Measurements from ENCODE around the gene MUC21.
A peak's percentile ranks its signal among the peaks of the same experiment; 100 is the strongest.
"Not testable (repeated sequence)": the region's sequence is repeated elsewhere in the genome, so short reads cannot be mapped to it uniquely, and the experiment has no call there.

Gene MUC21

GRCh38 chr6:30969171-30969570 lies 14.3 kb upstream of the MUC21 start:
- not testable (repeated sequence) for DNase-seq (ENCODE audit: low spot score)

GRCh38 chr6:30970946-30971345 lies 12.6 kb upstream of the MUC21 start:
- no peak for DNase-seq (ENCODE audit: low spot score)

GRCh38 chr6:30972816-30973215 lies 10.7 kb upstream of the MUC21 start:
- DNase-seq (ENCODE audit: low spot score), result no peak

- DNase-seq (ENCODE audit: low spot score), result no peak
Observed at GRCh38 chr6:30974490-30975252, 8.8 kb upstream of the MUC21 start.

- DNase-seq (ENCODE audit: low spot score), result no peak
Observed at GRCh38 chr6:30979141-30979540, 4.4 kb upstream of the MUC21 start.

- DNase-seq (ENCODE audit: low spot score), result no peak
Observed at GRCh38 chr6:30979690-30980089, 3.8 kb upstream of the MUC21 start.

- no peak for DNase-seq (ENCODE audit: low spot score)
Observed at GRCh38 chr6:30981942-30982772, 1.4 kb upstream of the MUC21 start.

GRCh38 chr6:30985490-30985889 lies 2.0 kb downstream of the MUC21 start:
- no peak for DNase-seq (ENCODE audit: low spot score)

- no peak for DNase-seq (ENCODE audit: low spot score)
Observed at GRCh38 chr6:30987304-30987703, 3.8 kb downstream of the MUC21 start.

- DNase-seq (ENCODE audit: low spot score), result no peak
Observed at GRCh38 chr6:30988209-30988825, 4.8 kb downstream of the MUC21 start.

- DNase-seq (ENCODE audit: low spot score), result no peak
Observed at GRCh38 chr6:30990422-30991086, 7.0 kb downstream of the MUC21 start.

GRCh38 chr6:30991891-30992290 lies 8.4 kb downstream of the MUC21 start:
- DNase-seq (ENCODE audit: low spot score), result no peak

GRCh38 chr6:30997301-30997700 lies 13.8 kb downstream of the MUC21 start:
- no peak for DNase-seq (ENCODE audit: low spot score)

GRCh38 chr6:30998785-30999184 lies 15.3 kb downstream of the MUC21 start:
- DNase-seq (ENCODE audit: low spot score), result no peak

GRCh38 chr6:31000067-31000860 lies 16.7 kb downstream of the MUC21 start:
- not testable (repeated sequence) for DNase-seq (ENCODE audit: low spot score)

- no peak for DNase-seq (ENCODE audit: low spot score)
Observed at GRCh38 chr6:31001281-31001888, 17.9 kb downstream of the MUC21 start.

GRCh38 chr6:31002471-31002870 lies 19.0 kb downstream of the MUC21 start:
- DNase-seq (ENCODE audit: low spot score), result no peak

GRCh38 chr6:31004794-31005193 lies 21.3 kb downstream of the MUC21 start:
- no peak for DNase-seq (ENCODE audit: low spot score)

GRCh38 chr6:31005249-31006020 lies 21.9 kb downstream of the MUC21 start:
- no peak for DNase-seq (ENCODE audit: low spot score)

- peak; percentile 42 for DNase-seq (ENCODE audit: low spot score)
Observed at GRCh38 chr6:31007694-31008093, 24.2 kb downstream of the MUC21 start.

All from COLO829 (cell line).